ENCODE measurements around the gene ZBTB2.
"Not testable (repeated sequence)": the region's sequence is repeated elsewhere in the genome, so short reads cannot be mapped to it uniquely, and the experiment has no call there.

The ZBTB2 gene

GRCh38 chr6:151402228-151402627 lies 10.9 kb upstream of the ZBTB2 start:
- in situ Hi-C loops (cut with HindIII; ENCODE audit: low sequenced_read_pairs), result no loop called here

GRCh38 chr6:151400473-151400872 lies 9.1 kb upstream of the ZBTB2 start:
- in situ Hi-C loops (cut with HindIII; ENCODE audit: low sequenced_read_pairs), result no loop called here

- in situ Hi-C loops (cut with HindIII; ENCODE audit: low sequenced_read_pairs), result no loop called here
These were observed 8.3 kb upstream of the ZBTB2 start for GRCh38 chr6:151399679-151400078.

- in situ Hi-C loops (cut with HindIII; ENCODE audit: low sequenced_read_pairs), result no loop called here
These were observed 2.1 kb upstream of the ZBTB2 start for GRCh38 chr6:151393410-151393809.

GRCh38 chr6:151392427-151392826 lies 1.1 kb upstream of the ZBTB2 start:
- in situ Hi-C loops (cut with HindIII; ENCODE audit: low sequenced_read_pairs), result no loop called here

- in situ Hi-C loops (cut with HindIII; ENCODE audit: low sequenced_read_pairs), result no loop called here
These were observed 398 bp downstream of the ZBTB2 start for GRCh38 chr6:151390851-151391470.

- in situ Hi-C loops (cut with HindIII; ENCODE audit: low sequenced_read_pairs), result no loop called here
These were observed 996 bp downstream of the ZBTB2 start for GRCh38 chr6:151390276-151390850.

GRCh38 chr6:151389618-151390275 lies 1.6 kb downstream of the ZBTB2 start:
- in situ Hi-C loops (cut with HindIII; ENCODE audit: low sequenced_read_pairs), result no loop called here

GRCh38 chr6:151388997-151389617 lies 2.3 kb downstream of the ZBTB2 start:
- in situ Hi-C loops (cut with HindIII; ENCODE audit: low sequenced_read_pairs), result no loop called here

GRCh38 chr6:151388236-151388635 lies 3.1 kb downstream of the ZBTB2 start:
- in situ Hi-C loops (cut with HindIII; ENCODE audit: low sequenced_read_pairs), result no loop called here

- in situ Hi-C loops (cut with HindIII; ENCODE audit: low sequenced_read_pairs), result no loop called here
These were observed 4.0 kb downstream of the ZBTB2 start for GRCh38 chr6:151387175-151387970.

- in situ Hi-C loops (cut with HindIII; ENCODE audit: low sequenced_read_pairs), result no loop called here
These were observed 6.2 kb downstream of the ZBTB2 start for GRCh38 chr6:151385177-151385576.

GRCh38 chr6:151384151-151384550 lies 7.2 kb downstream of the ZBTB2 start:
- in situ Hi-C loops (cut with HindIII; ENCODE audit: low sequenced_read_pairs), result no loop called here

GRCh38 chr6:151382631-151383030 lies 8.7 kb downstream of the ZBTB2 start:
- in situ Hi-C loops (cut with HindIII; ENCODE audit: low sequenced_read_pairs), result not testable (repeated sequence)

- in situ Hi-C loops (cut with HindIII; ENCODE audit: low sequenced_read_pairs), result no loop called here
These were observed 9.6 kb downstream of the ZBTB2 start for GRCh38 chr6:151381722-151382121.

- in situ Hi-C loops (cut with HindIII; ENCODE audit: low sequenced_read_pairs), result no loop called here
These were observed 10.5 kb downstream of the ZBTB2 start for GRCh38 chr6:151380848-151381205.

- in situ Hi-C loops (cut with HindIII; ENCODE audit: low sequenced_read_pairs), result no loop called here
These were observed 11.2 kb downstream of the ZBTB2 start for GRCh38 chr6:151379933-151380847.

GRCh38 chr6:151377095-151377494 lies 14.3 kb downstream of the ZBTB2 start:
- in situ Hi-C loops (cut with HindIII; ENCODE audit: low sequenced_read_pairs), result no loop called here

GRCh38 chr6:151376440-151376839 lies 14.9 kb downstream of the ZBTB2 start:
- in situ Hi-C loops (cut with HindIII; ENCODE audit: low sequenced_read_pairs), result no loop called here

GRCh38 chr6:151375833-151376232 lies 15.5 kb downstream of the ZBTB2 start:
- in situ Hi-C loops (cut with HindIII; ENCODE audit: low sequenced_read_pairs), result no loop called here

All from endothelial cell of hepatic sinusoid (primary cell).